GM10248 (cell line): Measurements from ENCODE around the gene PACRG.

ENCODE experiments used
- CTCF ChIA-PET: fragments of 300-600 bp; sonication (Branson Sonifier 250); formaldehyde crosslinking; extraction: SDS; loops from one replicate; lab custom pipeline; 2021; ENCODE audit warnings: antibody characterized with exemption; lab: Yijun Ruan, JAX
- POLR2A ChIA-PET: fragments of 350-650 bp; sonication (Branson Sonifier 250); formaldehyde crosslinking; extraction: SDS; loops from one replicate; lab custom pipeline; 2020; ENCODE audit warnings: antibody characterized with exemption; lab: Yijun Ruan, JAX
- DNase-seq: peaks from one replicate; pipeline ENCODE4 v3.0.0; 2012; ENCODE audit errors: extremely low spot score
- CTCF ChIP-seq: IDR thresholded peaks from 2 replicates; pipeline ENCODE4 v1.5.1; 2012; ENCODE audit warnings: mild to moderate bottlenecking, low read depth; ENCODE audit errors: extremely low read depth, missing control alignments, control extremely low read depth

Gene PACRG

GRCh38 chr6:162698440-162698839, 29.3 kb upstream of the PACRG start:
- no peak for TF ChIP-seq CTCF
- DNase-seq: no peak
- POLR2A ChIA-PET: no interaction called here
- CTCF ChIA-PET: no interaction called here

GRCh38 chr6:162699961-162700360, 27.8 kb upstream of the PACRG start:
- CTCF ChIA-PET: interaction anchor here (2.3 kb wide), 1 partner anchor 11 kb away, joined by 6 read pairs; no protein-coding TSS in a partner anchor
- no peak for TF ChIP-seq CTCF
- no peak for DNase-seq
- POLR2A ChIA-PET: no interaction called here

GRCh38 chr6:162700966-162701365, 26.8 kb upstream of the PACRG start:
- ChIA-PET CTCF (interaction anchor here (2.3 kb wide), 1 partner anchor 10 kb away, joined by 6 read pairs; no protein-coding TSS in a partner anchor), POLR2A (no interaction called here)
- TF ChIP-seq CTCF: no peak
- no peak for DNase-seq

GRCh38 chr6:162701551-162701950, 26.2 kb upstream of the PACRG start:
- POLR2A ChIA-PET: no interaction called here

GRCh38 chr6:162702446-162702845, 25.3 kb upstream of the PACRG start:
- ChIA-PET CTCF (interaction anchor here (0.7 to 0.9 kb wide), 3 partner anchors 9 to 13 kb away, joined by 3 to 4 read pairs (median 4); no protein-coding TSS in a partner anchor), POLR2A (no interaction called here)
- no peak for TF ChIP-seq CTCF
- no peak for DNase-seq

More at GRCh38 chr6:162701551-162701950, 26.2 kb upstream of the PACRG start:
- TF ChIP-seq CTCF: no peak
- no peak for DNase-seq
- CTCF ChIA-PET: interaction anchor here (0.7 to 2.3 kb wide), 2 partner anchors 9 to 13 kb away, joined by 3 to 6 read pairs; no protein-coding TSS in a partner anchor

GRCh38 chr6:162704001-162704400, 23.8 kb upstream of the PACRG start:
- DNase-seq: no peak
- POLR2A ChIA-PET: no interaction called here
- no peak for TF ChIP-seq CTCF
- CTCF ChIA-PET: interaction anchor here (1.2 kb wide), 1 partner anchor 10 kb away, joined by 5 read pairs; no protein-coding TSS in a partner anchor
